GM21423 (cell line): ENCODE measurements around the gene ZNF609.

Experiments used
- ATAC-seq: cut with Tn5 transposase; IDR thresholded peaks from one replicate; pipeline ENCODE4 v1.9.1; 2021; ENCODE audit warnings: mild to moderate bottlenecking, moderate library complexity; ENCODE audit not compliant: unreplicated experiment

The ZNF609 gene

GRCh38 chr15:64710676-64711428 is 250.5 kb downstream of the ZNF609 start:
- no peak for ATAC-seq

- no peak for ATAC-seq
Observed at GRCh38 chr15:64712353-64712752, 252.0 kb downstream of the ZNF609 start.

DNA sequence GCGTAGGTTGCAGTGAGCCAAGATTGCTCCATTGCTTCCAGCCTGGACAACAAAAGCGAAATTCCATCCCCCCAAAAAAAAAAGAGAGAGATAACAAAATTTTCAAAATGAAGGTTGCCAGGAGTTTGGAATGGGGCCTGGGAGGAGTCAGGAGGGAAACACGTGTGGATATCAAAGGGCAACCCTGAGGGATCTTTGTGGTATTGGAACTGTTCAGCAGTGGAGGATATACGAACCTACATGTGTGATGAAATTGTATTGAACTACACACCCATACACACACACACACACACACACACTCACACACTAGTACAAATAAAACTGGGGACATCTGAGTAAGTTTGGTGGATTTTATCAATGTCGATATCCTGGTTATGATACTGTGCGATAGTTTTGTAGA is 253.2 kb downstream of the ZNF609 start:
- ATAC-seq: no peak

DNA sequence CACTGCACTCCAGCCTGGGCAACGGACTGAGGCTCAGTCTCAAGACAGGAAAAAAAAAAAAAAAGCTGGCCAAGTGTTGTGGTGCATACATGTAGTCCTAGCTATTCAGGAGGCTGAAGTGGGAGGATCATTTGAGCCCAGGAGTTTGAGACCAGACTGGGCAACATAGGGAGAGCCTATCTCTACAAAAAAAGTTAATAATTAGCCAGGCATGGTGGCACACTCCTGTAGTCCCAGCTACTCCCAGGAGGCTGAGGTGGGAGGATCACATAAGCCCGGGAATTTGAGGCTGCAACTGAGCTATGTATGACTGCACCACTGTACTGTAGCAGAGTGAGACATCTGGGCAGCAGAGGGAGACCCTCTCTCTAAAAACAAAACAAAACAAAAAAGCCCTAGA is 256.1 kb downstream of the ZNF609 start:
- ATAC-seq: no peak

DNA sequence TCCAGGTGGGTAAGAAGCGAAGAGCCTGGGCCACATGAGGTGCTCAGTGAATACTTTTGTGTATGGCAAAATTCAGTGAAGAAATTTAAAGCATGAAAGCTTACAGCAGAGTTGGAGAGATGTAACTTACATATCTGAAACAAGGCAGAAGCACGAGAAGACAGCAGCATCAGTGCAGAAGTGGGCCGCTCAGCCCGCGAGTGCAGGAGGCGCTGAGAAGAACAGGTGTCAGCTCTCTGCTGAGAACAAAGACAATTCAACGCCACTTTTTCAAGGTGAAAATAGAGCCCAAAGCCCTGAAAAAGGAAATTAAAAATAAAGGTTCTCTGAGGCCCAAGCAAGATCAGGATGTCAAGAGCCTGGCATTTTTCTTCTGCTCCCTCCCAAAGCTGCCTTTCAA is 256.8 kb downstream of the ZNF609 start:
- ATAC-seq: no peak

DNA sequence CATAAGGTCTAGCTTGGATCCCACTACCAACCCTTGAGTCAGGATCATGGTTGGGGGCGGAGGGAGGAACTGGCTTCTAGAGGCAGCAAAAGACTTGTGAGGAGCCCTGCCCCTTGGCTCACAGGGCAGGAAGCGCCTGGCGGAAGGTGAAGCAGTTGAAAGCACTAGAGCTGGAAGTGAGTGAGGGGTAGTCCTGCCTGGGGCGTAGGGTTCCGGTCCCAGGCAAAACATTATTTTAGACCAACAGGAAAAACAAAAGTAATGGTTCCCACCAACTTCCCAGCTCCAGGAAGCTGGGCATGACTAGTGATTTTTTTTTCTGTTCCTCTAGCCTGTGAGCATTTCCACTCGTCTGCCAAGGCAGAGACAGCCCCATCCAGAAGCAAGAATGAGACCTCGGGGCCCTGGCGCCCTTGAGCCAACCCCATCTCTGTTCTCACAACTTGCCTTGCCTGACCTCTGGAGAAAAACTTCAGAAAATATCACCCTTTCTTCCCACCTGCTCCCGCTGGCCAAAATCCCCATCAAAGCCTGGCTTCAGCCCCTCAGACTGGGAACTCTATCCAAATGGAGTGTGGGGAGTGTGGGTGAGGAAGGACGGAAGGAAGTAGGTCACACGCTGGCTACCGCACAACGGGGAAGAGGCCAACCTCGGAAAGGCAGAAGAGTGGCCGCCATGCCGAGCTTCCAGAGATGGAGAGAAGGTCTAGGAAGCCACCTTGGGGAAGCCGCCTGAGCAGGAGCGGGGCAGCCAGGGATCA is 257.5 kb downstream of the ZNF609 start:
- ATAC-seq: no peak

- no peak for ATAC-seq
Observed at GRCh38 chr15:64720188-64720587, 259.8 kb downstream of the ZNF609 start.

- no peak for ATAC-seq
Observed at GRCh38 chr15:64730151-64730550, 269.8 kb downstream of the ZNF609 start.

GRCh38 chr15:64731012-64731804 is 270.8 kb downstream of the ZNF609 start:
- ATAC-seq: peak; percentile 55

DNA sequence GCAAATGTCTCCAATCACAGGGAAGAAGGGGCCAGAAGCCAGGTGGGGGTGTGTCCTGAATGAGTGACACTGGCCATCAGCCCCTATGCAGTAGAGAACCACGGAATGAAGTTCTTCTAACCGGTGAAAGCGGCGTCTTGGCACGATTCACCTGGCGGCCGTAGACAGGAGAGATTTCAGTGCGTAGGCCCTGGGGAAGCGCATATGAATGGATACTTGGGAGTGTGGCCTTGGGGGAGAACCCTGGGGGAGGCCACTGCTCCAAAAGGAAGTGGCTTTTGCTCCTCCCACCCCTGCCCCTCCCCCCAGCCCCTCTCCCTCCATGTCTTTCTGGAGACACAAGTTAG is 271.4 kb downstream of the ZNF609 start:
- no peak for ATAC-seq

DNA sequence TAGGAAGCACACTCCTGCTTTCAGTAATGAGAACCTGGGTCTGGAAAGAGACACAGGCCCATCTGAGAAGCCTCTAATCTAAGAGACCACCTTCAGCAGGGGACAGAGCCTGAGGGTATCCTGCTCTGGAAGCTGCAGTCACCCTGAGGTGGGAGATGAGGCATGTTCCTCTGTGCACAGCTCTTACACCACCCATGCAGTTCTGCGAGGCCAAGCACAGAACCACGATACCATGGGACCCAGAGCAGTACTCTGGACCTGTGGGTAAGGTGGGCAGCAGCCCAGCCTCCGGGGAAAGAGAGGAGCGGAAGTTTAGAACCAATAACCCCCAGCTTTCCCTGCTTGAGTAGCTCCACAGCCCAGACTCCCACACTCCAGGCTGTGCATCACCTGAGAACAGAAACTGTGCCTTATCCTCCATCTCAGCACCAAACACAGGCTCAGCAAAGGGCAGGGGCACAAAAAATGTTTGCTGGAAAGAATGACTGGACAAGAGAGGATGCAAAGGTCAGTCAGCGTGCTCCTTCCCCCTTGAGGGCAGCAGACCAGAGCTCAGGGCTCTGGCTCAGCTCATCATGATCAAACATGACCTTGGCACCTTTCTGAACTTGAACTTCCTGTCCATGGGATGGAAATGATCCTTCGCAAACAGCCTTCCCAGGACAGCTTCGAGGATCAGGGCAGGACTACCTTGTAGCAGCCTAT is 271.9 kb downstream of the ZNF609 start:
- no peak for ATAC-seq
